CD4-positive, CD25-positive, alpha-beta regulatory T cell (primary cell): ENCODE measurements around the gene FRMD8. TPM values are rescaled to one million over a fixed set of nuclear protein-coding genes. Genes with fewer than 3 reads are reported as not detected.

Experiments
- ATAC-seq, 2 donors: fragments of 150-1000 bp; cut with Tn5 transposase; one replicate each; pipeline ENCODE4 v1.10.0; 2021; ENCODE audit warnings: low read depth in 2 of 2, moderate number of reproducible peaks in 2 of 2, moderate library complexity in 1 of 2
- DNase-seq, 3 donors: peaks; one replicate each; pipeline versions ENCODE4 v3.0.0 to v3.0.0-alpha.2; 2012 to 2022; ENCODE audit warnings: mixed read lengths in 1 of 3
- H3K27ac ChIP-seq: one replicate; pipeline ENCODE4 v1.7.0; 2013; ENCODE audit warnings: mild to moderate bottlenecking, low read length; ENCODE audit not compliant: insufficient read depth, poor library complexity, severe bottlenecking
- H3K27me3 ChIP-seq: one replicate; pipeline ENCODE4 v1.7.0; 2013; ENCODE audit warnings: low read length; ENCODE audit not compliant: control insufficient read depth, insufficient read depth
- H3K36me3 ChIP-seq: one replicate; pipeline ENCODE4 v1.7.0; 2013; ENCODE audit warnings: mild to moderate bottlenecking, low read length, moderate library complexity; ENCODE audit not compliant: control insufficient read depth, insufficient read depth
- H3K4me1 ChIP-seq: 2 replicates; pipeline ENCODE4 v1.7.0; 2013; ENCODE audit warnings: mild to moderate bottlenecking, low read length; ENCODE audit not compliant: insufficient read depth, control insufficient read depth, poor library complexity, severe bottlenecking
- H3K4me3 ChIP-seq: one replicate; pipeline ENCODE4 v1.7.0; 2013; ENCODE audit warnings: low read depth, mild to moderate bottlenecking, low read length, moderate library complexity
- H3K9me3 ChIP-seq, 2 experiments: 1 replicate in 1 of 2; 2 replicates in 1 of 2; pipeline ENCODE4 v1.7.0; 2013; ENCODE audit warnings: low read length in 2 of 2, mild to moderate bottlenecking in 1 of 2, moderate library complexity in 1 of 2; ENCODE audit not compliant: control insufficient read depth in 2 of 2
- H3K27ac Mint-ChIP-seq, 3 donors: one replicate each; pipeline ENCODE4 v1.8.0; 2020 to 2022; ENCODE audit warnings: mild to moderate bottlenecking in 3 of 3, mixed read lengths in 3 of 3, moderate library complexity in 2 of 3
- H3K27me3 Mint-ChIP-seq: one replicate; pipeline ENCODE4 v1.8.0; 2022; ENCODE audit warnings: mild to moderate bottlenecking, mixed read lengths
- H3K36me3 Mint-ChIP-seq: one replicate; pipeline ENCODE4 v1.8.0; 2020; ENCODE audit warnings: mixed read lengths
- H3K4me1 Mint-ChIP-seq, 4 donors: one replicate each; pipeline ENCODE4 v1.8.0; 2020 to 2022; ENCODE audit warnings: mixed read lengths in 4 of 4, mild to moderate bottlenecking in 1 of 4
- H3K4me3 Mint-ChIP-seq, 4 donors: one replicate each; pipeline ENCODE4 v1.8.0; 2020 to 2022; ENCODE audit warnings: mild to moderate bottlenecking in 4 of 4, mixed read lengths in 4 of 4, moderate library complexity in 3 of 4
- H3K9me3 Mint-ChIP-seq, 7 donors: one replicate each; pipeline ENCODE4 v1.8.0; 2020 to 2022; ENCODE audit warnings: mixed read lengths in 7 of 7, mild to moderate bottlenecking in 3 of 7, moderate library complexity in 2 of 7
- polyA plus RNA-seq, 4 donors: library from polyadenylated mRNA; unstranded; fragments of 300-500 nt; fragmentation: Illumina TruSeq; gene quantifications; one replicate each; pipeline ENCODE4 v1.2.3, GENCODE V29; 2021
- total RNA-seq: library from RNA; stranded (reverse); gene quantifications from one replicate; pipeline ENCODE4 v1.2.3, GENCODE V29; 2022

FRMD8 gene
- total and polyA plus RNA-seq, 5 donors from 2014 or later = 47.4 to 55.1 (median 53.0) TPM

DNA sequence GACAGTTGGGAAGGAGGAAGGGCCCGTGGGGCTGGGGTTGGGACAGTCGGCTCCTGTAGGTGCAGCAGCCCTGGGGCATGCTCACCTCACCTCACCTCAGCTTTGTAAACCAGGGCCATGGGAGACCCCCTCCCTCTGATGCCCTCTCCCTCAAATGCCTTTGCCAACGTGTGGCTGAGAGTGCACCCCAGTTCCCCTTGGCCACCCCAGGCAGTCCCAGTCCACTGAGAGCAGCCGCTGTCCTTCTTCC is 31.9 kb downstream of the FRMD8 start:
- peak overlapping the region; percentile 100 for H3K27ac ChIP-seq
- H3K9me3 ChIP-seq = no peaks in the 10 kb centered on the region
- peaks cover 7% of the 10 kb centered on the region for H3K36me3 Mint-ChIP-seq
- H3K9me3 Mint-ChIP-seq = peaks cover 0 to 3% (median 0%) of the 10 kb centered on the region in 7 donors
- H3K27ac Mint-ChIP-seq = peak overlapping the region; percentile 96 to 99 (median 98)
- DNase-seq (no peak), ATAC-seq (no peak)
- H3K4me3 ChIP-seq = peak overlapping the region; percentile 84
- H3K4me3 Mint-ChIP-seq = peak overlapping the region; percentile 90 to 97 (median 95)
- peaks cover 4 to 62% (median 30%) of the 10 kb centered on the region in 4 donors for H3K4me1 Mint-ChIP-seq
- H3K27me3 ChIP-seq = no peaks in the 10 kb centered on the region
- H3K4me1 ChIP-seq = peaks cover 65% of the 10 kb centered on the region
- H3K36me3 ChIP-seq = peaks cover 3% of the 10 kb centered on the region
- H3K27me3 Mint-ChIP-seq = peaks cover 5% of the 10 kb centered on the region

GRCh38 chr11:65418681-65419459 is 32.4 kb downstream of the FRMD8 start:
- Histone ChIP-seq H3K4me3 (peak overlapping the region; percentile 84), H3K27ac (peak overlapping the region; percentile 100), H3K9me3 (no peaks in the 10 kb centered on the region), H3K27me3 (no peaks in the 10 kb centered on the region), H3K36me3 (no peaks in the 10 kb centered on the region), H3K4me1 (peaks cover 68% of the 10 kb centered on the region)
- Mint-ChIP-seq H3K9me3 (peaks cover 0 to 3% (median 0%) of the 10 kb centered on the region in 7 donors), H3K36me3 (peaks cover 9% of the 10 kb centered on the region), H3K27me3 (peaks cover 5% of the 10 kb centered on the region), H3K4me1 (peaks cover 4 to 62% (median 30%) of the 10 kb centered on the region in 4 donors), H3K27ac (peak overlapping the region; percentile 96 to 99 (median 98)), H3K4me3 (peak overlapping the region; percentile 90 to 97 (median 95))
- DNase-seq (peak; percentile 66 to 98 (median 73)), ATAC-seq (peak; percentile 29 to 32)

- Histone ChIP-seq H3K4me1 (peaks cover 73% of the 10 kb centered on the region), H3K27ac (peak overlapping the region; percentile 100), H3K4me3 (peak overlapping the region; percentile 84), H3K9me3 (no peaks in the 10 kb centered on the region), H3K27me3 (no peaks in the 10 kb centered on the region), H3K36me3 (peaks cover 3% of the 10 kb centered on the region)
- Mint-ChIP-seq H3K9me3 (peaks cover 0 to 3% (median 0%) of the 10 kb centered on the region in 7 donors), H3K4me1 (peaks cover 4 to 62% (median 30%) of the 10 kb centered on the region in 4 donors), H3K4me3 (peak overlapping the region; percentile 90 to 97 (median 95)), H3K36me3 (peaks cover 13% of the 10 kb centered on the region), H3K27me3 (peaks cover 7% of the 10 kb centered on the region), H3K27ac (peak overlapping the region; percentile 96 to 99 (median 98))
- DNase-seq = no peak
- ATAC-seq = no peak
Measured at GRCh38 chr11:65419460-65419771, 33.0 kb downstream of the FRMD8 start.

- Mint-ChIP-seq H3K27me3 (peaks cover 9% of the 10 kb centered on the region), H3K27ac (peak overlapping the region; percentile 96 to 99 (median 98)), H3K9me3 (peaks cover 0 to 3% (median 0%) of the 10 kb centered on the region in 7 donors), H3K4me3 (peak overlapping the region; percentile 90 to 97 (median 95)), H3K4me1 (peaks cover 4 to 62% (median 30%) of the 10 kb centered on the region in 4 donors), H3K36me3 (peaks cover 15% of the 10 kb centered on the region)
- Histone ChIP-seq H3K9me3 (no peaks in the 10 kb centered on the region), H3K27me3 (no peaks in the 10 kb centered on the region), H3K27ac (peak overlapping the region; percentile 100), H3K4me1 (peaks cover 73% of the 10 kb centered on the region), H3K36me3 (peaks cover 3% of the 10 kb centered on the region), H3K4me3 (peak overlapping the region; percentile 84)
- ATAC-seq (no peak), DNase-seq (peak; percentile 51 to 93 (median 59))
Measured at GRCh38 chr11:65419772-65420481, 33.5 kb downstream of the FRMD8 start.

GRCh38 chr11:65420506-65420905 is 34.1 kb downstream of the FRMD8 start:
- Mint-ChIP-seq H3K4me3 (peak overlapping the region; percentile 90 to 97 (median 95)), H3K27ac (peak overlapping the region; percentile 96 to 99 (median 98)), H3K4me1 (peaks cover 4 to 62% (median 30%) of the 10 kb centered on the region in 4 donors), H3K36me3 (peaks cover 20% of the 10 kb centered on the region), H3K27me3 (peaks cover 9% of the 10 kb centered on the region), H3K9me3 (peaks cover 0 to 3% (median 0%) of the 10 kb centered on the region in 7 donors)
- Histone ChIP-seq H3K9me3 (no peaks in the 10 kb centered on the region), H3K4me1 (peaks cover 73% of the 10 kb centered on the region), H3K27me3 (no peaks in the 10 kb centered on the region), H3K4me3 (peak overlapping the region; percentile 84), H3K36me3 (peaks cover 3% of the 10 kb centered on the region), H3K27ac (peak overlapping the region; percentile 100)
- DNase-seq (peak in 1 of 3 donors; percentile 53), ATAC-seq (no peak)

- Histone ChIP-seq H3K27ac (peak overlapping the region; percentile 100), H3K9me3 (no peaks in the 10 kb centered on the region), H3K36me3 (peaks cover 3% of the 10 kb centered on the region), H3K4me3 (peak overlapping the region; percentile 84), H3K4me1 (peaks cover 70% of the 10 kb centered on the region), H3K27me3 (no peaks in the 10 kb centered on the region)
- H3K9me3 Mint-ChIP-seq = peaks cover 0 to 3% (median 0%) of the 10 kb centered on the region in 7 donors
- peaks cover 23% of the 10 kb centered on the region for H3K36me3 Mint-ChIP-seq
- ATAC-seq (peak; percentile 50 to 54), DNase-seq (peak; percentile 85 to 98 (median 87))
- peak overlapping the region; percentile 90 to 97 (median 95) for H3K4me3 Mint-ChIP-seq
- H3K4me1 Mint-ChIP-seq = peaks cover 4 to 57% (median 29%) of the 10 kb centered on the region in 4 donors
- peak overlapping the region; percentile 96 to 99 (median 98) for H3K27ac Mint-ChIP-seq
- H3K27me3 Mint-ChIP-seq = peaks cover 9% of the 10 kb centered on the region
Measured at GRCh38 chr11:65420979-65421793, 34.7 kb downstream of the FRMD8 start.
